Muscle layer of colon (tissue), 2 donors: ENCODE measurements around the gene IQGAP1.

Experiments used
- H3K27ac ChIP-seq: one replicate; pipeline ENCODE4 v1.7.0; 2013; ENCODE audit warnings: low read depth, mild to moderate bottlenecking, low read length, moderate library complexity
- H3K27me3 ChIP-seq, 2 donors: one replicate each; pipeline ENCODE4 v1.7.0; 2013; ENCODE audit warnings: low read length in 2 of 2, mild to moderate bottlenecking in 2 of 2; ENCODE audit not compliant: insufficient read depth in 2 of 2, control insufficient read depth in 1 of 2
- H3K36me3 ChIP-seq: one replicate; pipeline ENCODE4 v1.7.0; 2013; ENCODE audit warnings: mild to moderate bottlenecking, low read length; ENCODE audit not compliant: insufficient read depth
- H3K4me1 ChIP-seq: one replicate; pipeline ENCODE4 v1.7.0; 2013; ENCODE audit warnings: mild to moderate bottlenecking, low read length; ENCODE audit not compliant: insufficient read depth
- H3K4me3 ChIP-seq, 2 donors: one replicate each; pipeline ENCODE4 v1.7.0; 2013; ENCODE audit warnings: low read length in 2 of 2, low read depth in 1 of 2, mild to moderate bottlenecking in 1 of 2, moderate library complexity in 1 of 2
- H3K9ac ChIP-seq: one replicate; pipeline ENCODE4 v1.7.0; 2013; ENCODE audit warnings: low read length
- H3K9me3 ChIP-seq: one replicate; pipeline ENCODE4 v1.7.0; 2013; ENCODE audit warnings: mild to moderate bottlenecking, low read length
- donor health status: abdominal sarcoma.
- donor health status: Adenocarcinoma of cecum.

IQGAP1 gene

DNA sequence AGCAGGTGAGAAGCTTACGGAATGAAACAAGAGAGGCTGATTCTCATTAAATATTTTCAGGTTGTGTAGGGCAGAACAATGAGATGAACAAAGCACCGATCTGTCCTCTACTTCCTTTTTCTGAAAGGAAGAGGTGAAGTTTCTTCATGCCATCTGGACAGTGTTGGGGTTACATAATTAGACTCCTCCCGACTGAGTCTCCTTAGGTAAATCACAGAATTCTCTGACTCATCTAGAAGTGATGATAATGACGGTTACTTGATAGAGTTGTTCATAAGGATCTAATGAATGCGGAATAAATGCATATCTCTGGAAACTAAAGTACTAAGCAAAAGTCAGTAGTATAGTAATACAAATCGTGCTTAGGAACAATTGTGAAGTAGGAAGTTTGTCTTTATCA, 162.9 kb downstream of the IQGAP1 start:
- Histone ChIP-seq H3K27me3 (no peaks in the 10 kb centered on the region), H3K9me3 (no peaks in the 10 kb centered on the region), H3K4me3 (no peak overlapping the region), H3K9ac (no peak overlapping the region), H3K27ac (no peak overlapping the region), H3K4me1 (peaks cover 19% of the 10 kb centered on the region), H3K36me3 (peaks cover 4% of the 10 kb centered on the region)
